NK-92 (cell line): Measurements from ENCODE around the gene KLHL25.

ENCODE experiments used
- DNase-seq: peaks from one replicate; lab custom pipeline; 2025; ENCODE audit not compliant: unreplicated experiment; lab: John Stamatoyannopoulos, UW

Gene KLHL25

DNA sequence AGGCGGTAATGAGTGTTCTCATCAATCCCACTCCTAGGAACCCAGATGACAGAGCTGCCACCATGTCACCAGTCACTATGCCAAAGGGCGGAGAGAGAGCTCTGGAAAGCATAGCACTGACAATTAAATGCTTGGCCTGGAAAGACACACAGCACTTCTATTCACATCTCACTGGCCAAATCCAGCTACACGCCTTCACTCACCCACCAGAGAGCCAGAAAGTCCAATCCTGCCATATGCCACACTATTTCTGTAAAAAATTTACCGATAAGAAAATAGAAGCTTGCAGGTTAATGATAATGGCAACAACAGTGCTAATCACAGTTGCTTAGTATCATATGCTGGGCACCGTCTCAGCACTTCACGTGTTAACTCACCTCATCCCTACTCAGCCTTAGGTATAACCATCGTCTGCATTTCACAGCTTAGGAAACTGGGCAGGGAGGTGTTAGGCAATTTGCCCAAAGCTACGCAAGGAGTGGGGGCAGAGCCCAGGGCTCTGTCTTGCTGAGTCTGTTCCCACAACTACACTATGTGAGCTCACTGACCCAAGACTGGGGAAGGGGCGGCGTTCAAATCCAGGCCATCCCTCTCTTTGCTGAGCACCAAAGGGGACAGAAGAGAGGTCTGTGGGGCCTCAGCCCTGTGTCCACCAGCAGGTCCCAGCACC, 16.5 kb downstream of the KLHL25 start:
- DNase-seq = no peak

DNA sequence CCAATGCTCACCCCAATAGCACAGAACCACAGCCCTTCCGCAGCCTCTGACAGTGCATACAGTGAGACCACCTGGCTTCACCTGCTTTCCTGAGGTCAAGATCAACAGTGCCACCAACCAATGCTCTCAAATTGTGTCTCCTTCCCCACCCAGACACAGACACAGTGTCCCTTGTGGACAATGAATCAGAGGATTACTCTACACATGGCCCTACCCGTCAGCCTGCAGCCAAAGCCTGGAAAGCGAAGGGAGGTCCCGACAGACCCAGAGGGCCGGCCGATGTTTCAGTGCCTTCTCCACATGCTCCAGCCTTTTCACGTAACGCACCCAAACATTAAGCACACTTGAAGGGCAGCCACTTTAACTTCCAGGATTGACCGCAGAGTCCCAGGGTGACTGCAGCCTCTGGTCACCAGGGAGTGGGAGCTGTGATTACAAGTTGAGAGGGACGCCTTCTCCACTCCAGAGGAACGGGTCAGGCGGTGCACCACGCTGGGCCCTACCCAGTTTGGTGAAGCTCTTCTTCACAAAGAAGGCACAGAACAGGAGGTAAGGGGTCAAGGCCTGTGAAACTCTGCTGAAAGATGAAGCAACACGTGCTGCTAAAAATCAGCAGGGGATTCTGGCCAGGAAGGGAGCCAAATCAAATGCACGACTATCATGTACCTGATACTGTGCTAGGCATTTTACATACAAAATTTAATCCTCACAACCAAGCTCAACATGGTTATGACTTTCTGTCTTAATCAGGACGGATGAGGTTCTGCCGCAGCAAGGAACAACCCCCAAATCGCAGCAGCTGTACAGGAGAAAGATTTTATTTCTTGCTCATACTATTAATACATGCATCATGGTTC, 17.2 kb downstream of the KLHL25 start:
- DNase-seq = no peak

DNA sequence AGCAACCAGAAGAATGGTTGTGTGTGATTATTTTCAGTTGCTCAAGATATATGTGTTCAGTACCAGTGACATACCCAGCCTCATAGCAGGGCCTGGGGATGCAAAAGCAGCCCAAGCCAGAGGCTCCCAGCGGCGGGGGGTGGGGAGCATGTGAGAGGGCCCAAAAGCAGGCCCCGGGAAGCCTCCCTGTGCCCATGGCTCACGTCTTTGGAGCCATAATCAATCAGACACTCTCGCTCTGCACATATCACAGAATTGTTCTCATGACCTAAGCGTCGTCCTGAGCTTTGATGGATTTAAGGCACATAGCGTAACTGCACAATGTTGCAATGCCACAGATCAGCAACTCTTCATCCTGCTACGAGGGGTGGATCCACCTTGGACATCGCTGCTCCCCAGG, 20.8 kb downstream of the KLHL25 start:
- no peak for DNase-seq

DNA sequence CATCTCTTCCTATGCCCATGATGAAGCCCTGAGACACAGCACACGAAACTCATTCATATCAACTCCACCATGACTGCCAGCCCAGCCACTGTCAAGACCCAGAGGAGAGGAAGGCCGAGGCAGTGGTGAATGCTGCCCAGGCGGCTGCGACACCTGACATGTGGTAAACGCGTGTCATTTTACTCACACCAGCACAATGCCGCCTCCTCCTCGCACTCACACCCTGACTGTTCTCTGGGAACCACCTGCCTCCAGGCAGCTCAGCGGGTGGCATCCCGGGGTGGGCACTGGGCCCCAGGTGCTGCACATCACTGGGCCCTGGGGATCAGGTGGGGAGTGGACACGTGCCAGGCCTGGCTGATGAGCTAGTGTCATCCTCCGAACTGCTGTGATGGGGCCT, 21.5 kb downstream of the KLHL25 start:
- no peak for DNase-seq

DNA sequence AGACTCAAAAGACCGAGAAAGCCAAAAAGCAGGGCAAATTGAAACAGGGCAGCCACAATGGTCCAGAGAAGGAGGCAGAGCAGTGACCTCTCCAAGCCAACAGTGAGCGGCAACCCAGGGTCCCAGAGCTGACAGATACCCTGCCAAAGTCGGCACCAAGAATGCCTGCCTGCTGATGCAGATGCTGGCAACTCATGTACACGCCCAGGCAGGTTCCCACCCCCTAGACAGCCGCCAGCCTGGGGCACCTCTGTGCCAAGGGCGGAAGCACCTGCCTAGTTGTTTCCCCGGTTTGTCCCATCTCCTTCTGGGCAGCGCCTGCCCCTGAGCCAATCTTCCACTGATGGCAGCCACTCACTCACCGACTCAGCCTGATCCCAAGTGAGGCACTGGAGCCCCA, 22.1 kb downstream of the KLHL25 start:
- no peak for DNase-seq

DNA sequence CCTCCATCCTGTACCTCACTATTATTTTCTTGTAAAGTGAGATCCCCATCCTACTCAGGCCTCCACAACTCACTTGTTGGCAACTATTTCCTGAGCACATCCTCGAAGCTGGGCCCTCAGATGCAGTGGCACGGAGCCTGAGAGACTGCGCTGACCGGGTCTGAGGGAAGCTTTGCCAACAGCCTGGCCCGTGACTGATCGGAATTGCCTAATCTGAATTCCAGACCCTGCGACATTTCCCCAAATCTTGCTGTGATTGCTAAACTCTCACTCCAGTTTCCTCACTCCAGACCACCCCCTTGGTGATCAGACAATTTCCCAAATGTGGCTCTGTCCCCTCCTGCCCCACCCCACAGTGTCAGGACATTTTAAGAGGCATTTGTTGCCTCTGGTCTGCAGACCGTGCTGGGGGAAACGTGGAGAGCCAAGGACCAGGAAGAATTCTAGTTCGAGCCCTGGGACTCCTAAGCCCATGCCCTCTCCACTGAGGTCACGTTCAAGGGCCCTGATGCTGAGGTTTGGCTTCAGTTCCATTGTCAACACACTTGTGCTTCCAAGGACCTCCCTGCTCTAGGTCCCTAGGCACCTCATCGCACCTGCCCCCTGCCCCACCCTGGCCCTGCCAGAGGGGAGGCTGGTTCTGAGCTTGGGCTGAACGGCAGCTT, 22.8 kb downstream of the KLHL25 start:
- DNase-seq = no peak

DNA sequence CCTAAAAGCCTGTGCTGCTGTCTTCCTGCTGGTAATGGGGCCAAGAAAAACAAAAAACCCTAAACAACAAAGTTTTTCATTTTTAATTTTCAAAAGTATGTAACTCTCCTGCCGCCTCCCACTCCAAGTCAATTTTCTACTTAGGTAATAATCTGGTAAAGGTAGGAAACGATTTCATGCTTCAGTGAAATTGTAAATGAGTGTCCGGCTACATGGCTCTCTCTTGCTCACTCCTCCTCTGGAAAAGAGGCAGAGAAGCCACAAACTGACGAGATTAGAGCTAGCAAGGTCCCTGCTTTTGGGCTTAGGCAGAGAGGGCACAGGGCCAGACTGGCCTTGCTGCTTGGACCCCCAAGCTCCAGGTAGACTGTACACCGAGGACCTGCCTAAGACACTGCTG, 23.5 kb downstream of the KLHL25 start:
- no peak for DNase-seq

DNA sequence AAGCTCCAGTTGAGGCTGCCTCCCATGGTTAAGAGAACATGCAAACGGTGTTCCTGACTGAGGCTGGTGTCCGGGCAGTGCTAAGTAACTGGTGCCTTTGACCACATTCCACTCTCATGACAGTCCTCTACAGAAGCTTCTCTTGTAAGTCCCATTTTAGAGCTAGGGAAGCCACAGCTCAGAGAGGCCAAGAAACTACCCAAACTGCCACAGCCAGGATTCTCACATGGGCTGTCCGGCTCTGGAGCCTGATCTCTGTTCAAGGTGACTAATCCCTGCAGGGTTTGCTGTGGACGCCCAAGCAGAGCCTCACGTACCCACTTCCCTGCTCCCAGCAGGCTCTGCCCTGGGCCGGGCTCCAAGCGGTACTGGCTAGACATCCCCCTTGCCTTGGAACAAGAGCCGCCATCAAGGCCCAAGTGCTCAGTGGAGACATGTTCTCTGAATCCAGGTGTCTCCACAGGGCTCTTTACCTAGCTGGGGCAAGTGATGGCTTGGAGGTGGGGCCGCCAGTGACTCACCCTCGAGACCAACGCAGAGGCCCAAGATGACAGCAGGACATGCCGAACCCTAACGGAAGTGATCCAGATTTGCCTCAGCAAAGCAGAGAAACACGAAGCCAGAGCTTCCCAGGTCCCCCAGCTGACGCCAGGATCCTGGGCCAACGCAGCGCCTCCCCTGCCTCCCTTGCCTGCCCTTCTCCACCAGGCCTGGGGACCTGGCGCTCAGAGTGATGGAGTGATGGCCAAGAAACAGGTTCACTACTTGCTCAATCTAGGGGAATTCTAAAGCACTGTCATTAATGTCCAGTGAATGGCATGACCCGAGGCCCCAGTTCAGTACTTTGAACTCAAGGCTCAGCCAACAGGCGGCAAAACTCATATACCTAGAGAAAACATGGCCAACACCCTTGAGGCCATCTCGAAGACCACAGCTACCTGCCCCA, 24.4 kb downstream of the KLHL25 start:
- DNase-seq = no peak

DNA sequence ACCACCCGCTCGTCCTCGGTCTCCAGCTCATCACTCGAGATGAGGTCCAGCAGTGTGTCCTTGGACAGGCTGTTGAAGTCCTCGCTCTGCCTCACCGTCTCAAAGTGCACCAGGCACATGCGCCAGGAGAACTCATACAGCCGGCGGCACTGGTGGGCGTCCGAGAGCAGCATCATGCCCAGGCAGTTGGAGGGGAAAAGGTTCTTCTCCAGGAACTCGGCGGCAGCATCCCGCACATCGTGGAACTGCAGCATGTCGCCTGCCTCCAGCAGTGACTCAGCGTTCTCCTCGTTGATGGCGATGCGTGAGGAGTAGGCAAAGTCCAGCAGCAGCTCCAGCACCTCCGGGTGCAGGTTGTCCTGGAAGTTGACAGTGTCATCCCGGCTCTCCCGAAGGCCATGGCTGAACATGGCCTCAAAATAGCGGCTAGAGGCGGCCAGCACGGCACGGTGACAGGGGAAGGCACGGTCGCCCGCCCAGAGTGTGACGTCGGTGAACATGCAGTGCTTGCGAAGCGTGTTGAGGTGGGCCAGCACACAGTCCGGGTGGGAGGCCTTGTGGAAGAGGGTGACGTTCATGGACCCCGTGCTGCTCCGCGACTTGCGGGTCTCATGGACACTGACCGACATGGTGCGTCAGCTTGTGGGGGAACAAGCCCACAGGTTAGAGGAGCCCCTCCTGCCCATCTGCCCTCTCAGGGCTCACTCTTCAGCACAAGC, 25.4 kb downstream of the KLHL25 start:
- no peak for DNase-seq

DNA sequence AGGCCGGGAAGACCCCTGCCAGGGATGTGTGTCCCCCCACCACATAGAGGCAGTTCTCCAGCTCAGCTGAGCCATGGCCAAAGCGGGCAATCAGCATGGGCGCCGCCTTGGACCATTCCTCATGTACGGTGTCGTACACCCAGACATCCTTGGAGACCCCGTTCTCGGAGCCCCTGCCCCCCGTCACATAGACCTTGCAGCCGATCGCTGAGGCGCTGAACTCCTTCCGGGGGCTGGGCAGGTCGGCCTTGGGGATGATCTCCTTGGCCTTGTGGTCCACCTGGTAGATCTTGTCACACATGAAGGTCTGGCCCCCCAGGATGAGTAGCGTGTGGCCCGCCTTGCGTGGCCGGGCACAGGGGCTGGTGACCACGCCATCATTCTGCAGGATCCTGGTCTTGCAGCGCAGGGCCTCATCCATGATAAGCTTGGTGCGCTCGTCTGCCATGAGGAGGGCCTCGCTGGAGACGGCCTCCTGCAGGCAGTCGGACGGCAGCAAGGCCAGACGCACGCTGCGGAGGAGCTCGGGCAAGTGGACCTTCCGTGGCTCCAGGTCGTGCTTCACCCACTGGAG, 26.0 kb downstream of the KLHL25 start:
- DNase-seq = no peak

DNA sequence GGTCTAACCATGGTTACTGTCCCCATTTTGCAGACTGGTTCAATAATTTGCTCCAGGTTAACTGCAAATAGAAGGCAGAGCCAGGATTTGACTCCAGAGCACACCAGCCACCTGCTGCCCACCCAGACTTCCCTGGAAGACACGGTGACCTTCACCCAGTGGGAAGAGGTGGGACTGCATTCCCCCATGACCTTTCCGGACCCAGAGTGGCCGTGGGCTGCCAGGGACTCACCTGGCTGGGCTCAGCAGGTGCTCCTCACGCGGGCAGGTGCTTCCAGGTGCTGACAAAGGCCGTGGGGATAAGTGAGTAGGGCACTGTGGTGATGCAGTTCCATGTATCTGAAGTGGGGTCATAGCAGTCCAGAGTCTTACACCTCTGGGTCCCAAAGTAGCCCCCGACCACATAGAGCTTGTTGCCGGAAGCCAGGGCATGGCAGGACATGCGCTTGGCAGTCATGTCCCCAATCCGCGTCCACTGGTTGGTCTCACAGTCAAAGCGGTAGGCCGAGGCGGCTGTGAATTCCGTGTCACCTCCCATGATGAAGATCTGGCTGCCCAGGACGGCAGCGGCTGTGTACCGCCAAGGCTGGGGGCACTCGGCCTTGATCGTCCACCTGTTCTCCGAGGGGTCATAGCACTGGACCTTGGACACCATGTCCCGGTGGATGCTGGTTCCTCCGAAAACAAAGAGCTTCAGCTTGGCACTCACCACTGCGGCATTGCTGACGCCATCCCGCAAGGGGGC, 26.8 kb downstream of the KLHL25 start:
- no peak for DNase-seq

DNA sequence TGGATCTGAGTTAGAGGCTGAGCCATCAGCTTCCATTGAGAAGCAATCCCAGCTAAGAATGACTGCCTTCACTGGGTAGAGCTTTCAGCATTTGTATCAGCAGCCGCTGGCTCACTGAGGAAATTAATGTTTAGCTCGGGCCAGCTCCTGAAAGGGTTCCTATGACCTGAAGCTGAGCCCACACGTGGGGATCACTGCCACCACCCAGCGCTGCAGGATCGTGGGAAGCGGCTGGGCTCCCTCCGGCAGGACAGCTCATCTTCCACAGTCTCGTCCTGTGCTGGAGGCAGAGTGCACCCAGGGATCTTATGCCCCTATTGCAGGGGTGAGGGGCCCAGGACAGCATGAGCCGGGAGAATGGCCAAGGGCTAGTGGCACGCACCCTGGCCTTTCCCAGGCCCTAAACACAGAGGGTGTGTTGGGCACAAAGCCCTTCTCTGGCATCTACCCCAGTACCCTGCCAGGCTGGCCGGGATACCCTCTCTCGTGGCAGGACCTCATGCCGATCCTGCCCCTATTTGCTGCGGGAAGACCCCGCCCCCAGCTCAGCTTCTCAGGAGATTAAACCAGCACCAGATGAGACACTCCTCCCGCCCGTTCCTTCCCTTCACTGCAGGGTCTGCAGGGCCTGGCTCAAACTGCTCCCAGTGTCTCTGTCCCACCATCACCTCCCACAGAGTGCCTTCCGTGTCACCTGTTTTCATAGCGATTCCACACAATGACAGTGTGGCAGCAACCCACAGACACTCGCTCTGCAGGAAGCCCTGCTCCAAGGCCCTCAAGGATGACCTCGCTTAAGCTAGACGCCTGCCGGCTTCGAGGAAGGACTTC, 28.5 kb downstream of the KLHL25 start:
- no peak for DNase-seq

DNA sequence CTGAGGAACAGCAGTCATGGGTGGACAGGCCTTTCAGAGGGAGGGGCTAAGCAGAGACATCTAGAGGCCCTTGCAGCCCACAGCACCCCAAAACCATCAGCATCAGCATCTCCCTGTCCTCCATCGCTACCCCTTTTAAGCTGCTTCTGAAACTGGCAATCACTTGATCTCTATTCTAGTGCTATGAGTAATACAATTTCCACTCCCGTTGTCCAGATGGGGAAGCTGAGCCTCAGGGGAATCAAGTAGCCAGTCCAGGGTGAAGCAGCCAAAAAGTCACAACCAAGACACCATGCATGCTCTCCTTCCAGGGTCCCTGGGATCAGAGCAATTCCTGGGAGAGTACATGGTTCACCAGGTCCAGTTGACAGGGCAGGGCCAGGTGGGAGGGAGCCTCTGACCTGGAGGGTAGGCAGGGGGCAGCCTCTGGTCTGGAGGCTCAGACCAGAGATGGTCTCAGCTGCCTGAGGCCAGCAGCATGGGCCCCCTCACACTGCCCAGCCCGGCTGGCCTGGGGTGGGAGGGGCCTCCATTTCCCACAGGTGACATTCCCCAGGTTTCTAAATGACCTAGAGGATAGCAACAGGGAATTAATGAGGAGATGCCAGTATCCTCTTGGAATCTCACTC, 30.0 kb downstream of the KLHL25 start:
- no peak for DNase-seq

DNA sequence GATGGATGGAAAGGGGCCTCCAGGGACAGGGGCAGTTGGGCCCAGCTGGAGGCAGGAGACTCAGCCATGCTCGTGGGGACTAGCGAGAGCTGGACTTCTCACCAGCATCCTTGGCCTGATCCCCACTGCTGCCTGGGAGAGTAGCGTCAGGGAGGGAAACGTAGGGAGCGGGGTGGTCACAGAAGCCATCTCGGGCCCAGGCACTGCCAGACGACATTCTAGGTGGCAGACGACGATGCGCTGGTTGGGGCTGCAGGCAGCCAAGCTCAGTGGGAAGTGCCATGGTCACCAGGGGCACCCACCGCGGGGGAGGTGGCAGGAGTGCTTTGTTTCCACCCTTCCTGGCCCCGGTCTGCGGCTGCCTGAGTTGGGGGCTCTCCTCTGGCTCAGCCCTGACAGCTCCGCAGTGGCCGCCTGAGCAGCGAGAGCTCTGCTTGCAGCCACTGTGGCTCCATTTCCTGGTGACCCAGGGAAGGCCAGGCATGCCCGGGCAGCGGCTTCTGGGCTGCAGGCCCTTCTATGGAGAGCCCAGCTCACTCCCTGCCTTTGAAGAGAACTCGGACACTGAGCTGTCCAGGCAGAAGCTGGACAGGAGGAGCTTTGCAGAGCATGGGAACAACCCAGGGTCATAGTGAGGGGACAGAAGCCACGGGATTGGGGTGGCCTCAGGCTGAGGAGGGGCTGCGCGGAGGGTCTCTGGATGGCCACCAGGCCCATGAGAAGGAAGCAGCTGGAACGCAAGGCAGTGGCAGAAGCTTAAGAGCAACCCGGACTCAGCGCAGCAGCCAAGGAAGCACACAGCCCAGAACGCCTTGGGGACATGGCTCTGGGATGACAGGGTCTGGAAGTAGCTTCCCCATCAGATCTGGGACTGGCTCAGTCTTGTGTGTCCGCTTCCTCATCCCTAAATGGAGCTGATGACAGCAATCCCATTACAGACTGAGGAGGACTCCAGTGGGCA, 30.8 kb downstream of the KLHL25 start:
- no peak for DNase-seq

DNA sequence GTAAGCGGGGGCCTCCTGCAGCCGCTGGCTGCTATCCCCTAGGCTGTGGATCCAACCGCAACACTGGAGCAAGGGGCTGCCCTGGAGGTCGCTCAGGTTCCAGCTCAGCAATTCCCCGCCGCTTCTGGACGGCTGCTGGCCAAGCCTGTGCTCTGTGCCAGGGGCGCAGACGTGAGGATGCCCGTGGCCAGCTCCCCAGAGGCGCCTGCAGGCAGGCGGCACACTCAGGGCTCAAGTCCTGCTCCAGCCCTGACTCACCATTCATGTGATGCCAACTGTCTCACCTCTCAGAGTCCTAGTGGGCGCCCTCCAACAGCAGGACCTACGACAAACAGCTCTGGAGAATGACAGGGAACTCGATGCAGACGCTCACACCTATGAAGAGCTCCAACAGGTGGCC, 31.6 kb downstream of the KLHL25 start:
- DNase-seq = no peak

DNA sequence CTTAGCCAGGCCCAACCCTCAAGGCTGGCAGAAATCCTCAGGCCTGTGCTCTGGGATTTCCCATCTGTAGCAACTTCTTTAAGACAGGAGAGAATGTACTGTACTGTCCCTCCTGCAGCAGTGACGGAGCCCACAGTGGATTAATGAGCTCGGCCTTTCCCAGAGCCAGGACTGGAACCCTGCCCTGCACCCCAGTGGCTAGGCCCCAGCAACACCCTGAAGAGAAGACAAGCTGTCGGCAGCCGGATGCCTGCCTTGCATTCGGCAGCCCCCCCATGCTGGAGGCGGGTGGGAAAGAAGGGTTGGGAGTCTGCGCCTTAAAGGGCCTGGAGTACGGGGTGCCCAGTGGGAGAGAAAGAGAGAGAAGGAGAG, 32.0 kb downstream of the KLHL25 start:
- no peak for DNase-seq
